NCI-H524 (cell line): ENCODE results near the gene ATP1A3.
"Not testable (repeated sequence)": the region's sequence is repeated elsewhere in the genome, so short reads cannot be mapped to it uniquely, and the experiment has no call there.

Experiments
- DNase-seq, 2 experiments: peaks; one replicate each; lab custom pipeline; 2025; lab: John Stamatoyannopoulos, UW

Gene ATP1A3

DNA sequence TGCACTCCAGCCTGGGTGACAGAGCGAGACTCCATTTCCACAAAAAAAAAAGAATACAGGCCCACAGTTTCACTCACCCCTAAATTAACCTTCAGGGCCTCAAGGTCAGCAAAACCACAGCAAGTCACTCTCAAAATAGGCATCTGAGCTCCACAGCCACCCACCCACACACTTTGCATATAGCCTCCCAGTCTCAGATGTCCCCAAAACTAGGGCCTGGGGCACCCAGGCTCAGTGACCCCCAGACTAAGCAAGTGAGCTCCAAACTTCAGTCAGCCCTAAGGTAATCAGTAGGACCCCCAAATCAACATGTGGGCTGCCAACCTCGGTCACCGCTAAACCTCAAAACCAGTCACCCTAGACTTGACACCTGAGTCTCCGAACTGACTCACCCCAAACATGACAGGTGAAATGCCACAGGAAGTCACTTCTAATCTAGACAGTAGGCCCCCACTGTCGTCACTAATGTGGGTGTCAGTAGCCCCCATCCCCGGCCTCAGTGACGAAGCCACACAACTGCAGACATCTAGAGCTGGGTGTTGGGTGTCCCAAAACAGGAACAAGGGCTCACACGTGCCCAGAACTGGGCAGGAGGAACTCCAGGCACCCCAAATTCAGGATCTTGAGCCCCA is 48.8 kb downstream of the ATP1A3 start:
- no peak for DNase-seq

DNA sequence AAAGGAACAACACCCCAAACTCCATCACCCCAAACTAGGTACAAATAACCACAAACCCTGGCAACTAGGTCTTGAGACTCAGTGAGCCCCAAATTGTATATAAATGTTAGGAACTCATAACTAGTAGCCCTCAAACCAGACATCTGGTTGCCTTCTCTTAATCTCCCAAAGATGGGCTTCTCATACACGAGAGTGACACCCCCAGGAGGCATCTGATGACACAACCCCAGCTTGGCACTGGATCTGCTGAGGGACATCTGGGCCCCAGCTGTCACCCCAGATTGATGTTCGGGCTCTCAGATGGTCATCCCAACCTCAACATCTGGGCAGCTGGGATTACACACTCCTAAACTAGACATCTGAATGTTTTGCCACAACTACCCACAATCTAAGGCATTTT is 49.7 kb downstream of the ATP1A3 start:
- peak in 1 of 2 experiments; percentile 70 for DNase-seq

DNA sequence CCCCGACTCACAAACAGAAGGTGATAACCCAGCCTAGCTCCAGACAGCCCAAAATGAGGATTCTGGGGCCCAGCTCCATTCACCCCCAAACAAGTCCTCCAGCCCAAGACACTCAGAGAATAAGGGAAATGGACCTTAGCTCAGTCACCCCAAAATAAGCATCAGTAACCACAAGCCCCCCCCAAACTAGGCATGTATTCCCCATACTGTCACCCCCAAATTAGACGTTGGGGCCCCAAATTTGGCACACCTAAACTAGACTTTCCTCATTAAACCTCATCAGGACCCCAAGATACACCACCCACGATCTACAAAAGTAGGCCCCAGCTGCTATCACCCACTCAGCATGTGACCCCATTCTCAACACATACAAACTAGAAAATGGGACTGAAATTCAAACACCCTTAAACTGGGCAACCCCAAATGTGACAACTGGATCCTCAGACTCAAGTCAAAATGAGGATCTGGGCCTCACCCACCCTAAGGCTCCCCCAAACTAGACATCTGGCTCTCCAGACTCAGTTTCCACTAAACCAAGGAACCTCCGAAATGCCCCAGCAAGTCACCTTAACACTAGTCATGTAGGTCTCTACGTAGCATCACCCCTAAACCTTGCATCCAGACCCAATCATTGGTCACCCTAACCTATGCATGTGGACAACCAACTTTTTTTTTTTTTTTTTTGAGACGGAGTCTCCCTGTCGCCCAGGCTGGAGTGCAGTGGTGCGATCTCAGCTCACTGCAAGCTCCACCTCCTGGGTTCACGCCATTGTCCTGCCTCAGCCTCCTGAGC is 52.4 kb downstream of the ATP1A3 start:
- DNase-seq, result no peak

DNA sequence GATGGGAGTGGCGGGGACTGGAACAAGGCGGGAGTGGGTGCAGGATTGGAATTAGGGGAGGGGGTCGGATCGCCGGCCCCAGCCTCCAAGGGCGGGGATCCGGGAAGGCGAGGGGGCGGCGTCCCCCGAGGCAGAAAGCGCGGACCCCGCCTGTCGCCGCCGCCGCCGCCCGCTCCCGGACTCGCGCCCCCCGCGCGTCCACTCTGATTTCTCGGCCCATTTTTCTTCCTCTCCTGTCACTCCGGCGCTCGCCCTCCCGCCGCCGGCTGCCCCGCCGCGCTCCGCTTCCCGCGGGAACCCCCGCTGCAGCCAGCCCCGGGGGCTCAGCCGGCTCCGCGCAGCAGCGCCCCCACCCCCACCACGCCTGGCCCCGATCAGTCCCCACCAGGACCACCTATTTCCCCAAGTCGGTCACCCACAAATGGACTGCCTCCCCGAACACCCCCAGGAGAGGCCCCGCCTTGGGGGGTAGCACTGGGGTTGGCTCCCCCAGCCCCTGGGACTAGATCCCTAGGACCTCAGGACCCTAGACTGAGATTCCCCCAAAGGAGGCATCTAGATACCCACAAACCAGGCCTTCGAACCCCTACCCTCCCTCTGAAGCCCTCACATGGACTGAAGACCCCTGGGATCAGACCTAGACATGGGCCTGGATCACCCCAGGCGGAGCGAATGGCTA is 53.2 kb downstream of the ATP1A3 start:
- no peak for DNase-seq

DNA sequence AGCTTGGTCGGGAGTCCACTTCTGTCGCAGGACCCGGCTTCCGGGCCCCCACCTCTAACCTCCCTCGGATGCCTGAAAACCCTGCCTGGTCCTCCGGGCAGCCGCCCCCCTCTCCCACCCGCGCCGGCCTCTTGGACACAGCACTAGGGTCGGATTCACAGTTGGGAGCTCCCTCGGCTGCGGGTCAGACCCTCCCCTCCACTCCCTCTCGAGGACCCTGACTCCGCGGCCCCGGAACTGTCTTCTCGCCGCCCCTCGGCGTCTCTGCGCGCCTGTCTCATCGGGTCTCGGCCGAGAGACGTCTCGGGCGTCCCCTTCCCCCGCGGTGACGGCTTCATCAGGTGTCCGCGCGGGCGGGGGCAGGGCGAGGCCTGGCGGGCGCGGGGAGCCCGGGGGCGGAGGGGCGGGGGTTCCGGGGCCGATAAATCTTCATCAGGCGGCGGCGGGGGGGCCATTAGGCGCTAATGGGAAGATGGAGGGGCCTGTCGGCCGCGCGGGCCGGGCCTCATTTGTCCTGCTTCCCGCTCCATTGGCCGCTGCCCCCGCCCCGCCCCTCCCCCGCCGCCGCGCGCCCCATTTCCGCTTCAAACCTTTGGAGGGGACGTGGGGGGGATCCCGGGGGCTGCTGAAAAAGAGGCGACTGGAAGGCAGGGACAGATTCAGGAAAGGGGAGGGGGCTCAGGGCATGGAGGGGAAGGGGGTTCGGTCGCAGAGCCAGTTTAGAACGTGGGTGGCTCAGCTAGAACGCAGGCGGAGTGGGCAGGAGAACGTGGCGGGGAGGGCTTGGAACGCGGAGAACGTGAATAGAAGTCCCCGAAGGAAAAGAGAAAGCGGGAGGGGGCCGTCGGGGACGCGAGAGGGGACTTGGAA is 53.9 kb downstream of the ATP1A3 start:
- peak in 1 of 2 experiments; percentile 50 for DNase-seq

DNA sequence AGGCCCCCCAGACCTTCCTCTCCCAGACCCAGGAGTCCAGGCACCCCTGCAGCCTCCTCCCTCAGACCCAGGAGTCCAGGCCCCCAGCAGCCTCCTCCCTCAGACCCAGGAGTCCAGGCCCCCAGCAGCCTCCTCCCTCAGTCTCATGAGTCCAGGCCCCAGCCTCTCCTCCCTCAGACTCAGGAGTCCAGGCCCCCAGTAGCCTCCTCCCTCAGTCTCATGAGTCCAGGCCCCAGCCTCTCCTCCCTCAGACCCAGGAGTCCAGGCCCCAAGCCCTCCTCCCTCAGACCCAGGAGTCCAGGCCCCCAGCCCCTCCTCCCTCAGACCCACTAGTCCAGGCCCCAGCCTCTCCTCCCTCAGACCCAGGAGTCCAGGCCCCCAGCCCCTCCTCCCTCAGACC is 54.8 kb downstream of the ATP1A3 start:
- not testable (repeated sequence) for DNase-seq

DNA sequence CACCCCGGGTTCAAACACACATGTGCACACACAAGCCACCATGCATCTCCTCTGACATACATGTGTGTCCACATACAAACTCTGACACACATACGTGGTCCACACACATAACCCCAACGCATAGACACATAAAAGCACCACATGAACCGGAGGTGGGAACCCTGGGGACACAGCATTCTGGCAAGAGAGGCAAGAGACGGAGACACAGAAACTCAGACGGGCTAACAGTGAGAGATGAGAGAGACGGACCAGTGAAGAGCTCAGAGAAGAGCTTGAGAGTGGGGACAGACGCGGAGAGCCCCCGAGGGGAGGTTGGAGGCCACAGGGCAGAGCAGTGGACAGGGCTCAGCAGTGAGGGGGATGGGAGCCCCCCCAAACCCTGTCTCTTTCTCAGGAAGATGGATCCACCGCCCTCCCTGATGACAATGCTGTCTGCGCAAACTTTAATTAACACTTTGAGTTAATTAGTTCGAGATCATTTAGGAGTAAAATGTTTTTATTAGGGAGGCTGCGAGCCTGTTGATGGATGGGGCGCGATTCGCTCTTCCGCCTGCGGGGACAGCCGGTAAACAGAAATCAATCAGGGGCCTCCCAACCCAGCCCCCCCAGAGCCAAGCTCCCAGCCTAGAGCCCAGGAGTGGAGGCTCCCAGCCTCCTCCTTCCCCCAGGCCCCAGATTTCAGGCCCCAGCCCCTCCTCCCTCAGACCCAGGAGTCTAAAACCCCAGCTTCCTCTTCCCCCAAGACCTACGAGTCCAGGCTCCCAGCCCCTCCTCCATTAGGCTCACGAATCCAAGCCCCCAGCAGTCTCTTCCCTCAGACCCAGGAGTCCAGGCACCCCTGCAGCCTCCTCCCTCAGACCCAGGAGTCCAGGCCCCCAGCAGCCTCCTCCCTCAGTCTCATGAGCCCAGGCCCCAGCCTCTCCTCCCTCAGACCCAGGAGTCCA is 56.2 kb downstream of the ATP1A3 start:
- no peak for DNase-seq

DNA sequence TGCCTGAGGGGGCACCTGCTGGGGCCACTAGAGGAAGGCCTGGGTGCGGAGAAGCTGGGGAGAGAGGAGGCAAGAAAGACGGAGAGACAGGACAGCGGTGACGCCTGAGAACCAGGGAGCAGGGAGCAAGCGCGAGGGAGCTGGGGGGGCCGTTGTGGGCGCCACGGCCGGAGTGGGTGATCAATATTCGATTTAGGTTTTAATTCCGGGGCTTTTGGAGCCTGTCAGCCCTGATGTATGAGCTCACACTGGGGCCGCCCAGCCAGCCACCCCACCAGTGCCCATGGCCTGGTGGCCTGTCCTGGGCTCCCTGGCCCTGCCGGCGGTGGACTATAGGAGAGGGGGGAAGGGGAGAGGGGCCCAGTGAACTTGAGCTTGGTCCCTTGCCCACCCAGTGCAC is 57.1 kb downstream of the ATP1A3 start:
- DNase-seq, result no peak

DNA sequence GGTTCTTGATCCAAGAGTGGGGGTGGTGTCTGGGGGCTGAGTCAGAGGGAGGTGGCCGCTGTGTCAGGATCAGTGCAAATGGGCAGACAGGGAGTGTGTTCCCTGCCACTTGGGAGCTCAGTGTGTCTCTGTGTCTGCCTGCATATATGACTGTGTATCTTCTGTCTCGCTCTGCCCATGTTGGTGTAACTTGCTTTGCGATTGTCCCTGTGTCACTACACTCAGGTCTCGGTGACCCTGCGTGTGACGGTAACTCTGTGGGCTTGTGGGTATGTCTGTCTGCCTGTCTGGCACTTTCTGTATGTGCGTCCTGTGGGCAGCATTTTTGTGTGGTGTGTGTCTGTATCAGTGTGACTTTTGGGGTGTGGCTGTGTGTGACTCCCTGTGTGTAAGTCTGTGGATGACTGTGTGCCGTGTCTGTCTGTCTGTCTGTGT is 57.6 kb downstream of the ATP1A3 start:
- no peak for DNase-seq

DNA sequence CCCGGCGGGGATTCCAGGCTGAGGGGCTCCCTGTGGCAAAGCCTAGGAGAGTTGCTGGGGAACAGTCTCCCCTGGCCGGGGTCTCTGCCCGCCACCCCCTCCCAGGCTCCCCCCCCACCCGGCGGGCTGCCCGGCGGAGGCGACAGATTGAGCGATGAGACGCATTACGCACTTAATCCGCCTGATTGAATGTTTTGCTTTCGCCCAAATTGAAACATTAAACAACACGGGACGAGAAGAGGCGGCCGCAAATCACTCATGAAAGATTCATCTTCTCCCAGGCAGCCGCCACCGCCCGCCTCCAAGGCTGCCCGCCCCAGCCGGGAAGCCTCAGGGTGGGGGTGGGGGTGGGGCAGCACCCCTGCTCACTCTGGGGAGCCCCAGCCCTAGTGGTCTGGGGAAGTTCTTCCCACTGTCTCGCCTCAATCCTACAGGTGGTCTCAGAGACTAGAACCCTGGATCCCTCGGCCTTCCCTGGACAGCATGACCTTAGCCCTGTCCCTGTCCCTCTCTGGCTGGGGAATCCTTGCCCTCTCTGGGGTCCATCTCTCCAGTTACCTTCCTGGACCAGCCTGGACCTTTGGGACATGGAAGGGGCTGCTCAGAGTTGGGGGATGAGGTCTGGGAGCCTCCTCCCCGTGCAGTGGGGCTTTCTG is 58.1 kb downstream of the ATP1A3 start:
- peak in 1 of 2 experiments; percentile 62 for DNase-seq

DNA sequence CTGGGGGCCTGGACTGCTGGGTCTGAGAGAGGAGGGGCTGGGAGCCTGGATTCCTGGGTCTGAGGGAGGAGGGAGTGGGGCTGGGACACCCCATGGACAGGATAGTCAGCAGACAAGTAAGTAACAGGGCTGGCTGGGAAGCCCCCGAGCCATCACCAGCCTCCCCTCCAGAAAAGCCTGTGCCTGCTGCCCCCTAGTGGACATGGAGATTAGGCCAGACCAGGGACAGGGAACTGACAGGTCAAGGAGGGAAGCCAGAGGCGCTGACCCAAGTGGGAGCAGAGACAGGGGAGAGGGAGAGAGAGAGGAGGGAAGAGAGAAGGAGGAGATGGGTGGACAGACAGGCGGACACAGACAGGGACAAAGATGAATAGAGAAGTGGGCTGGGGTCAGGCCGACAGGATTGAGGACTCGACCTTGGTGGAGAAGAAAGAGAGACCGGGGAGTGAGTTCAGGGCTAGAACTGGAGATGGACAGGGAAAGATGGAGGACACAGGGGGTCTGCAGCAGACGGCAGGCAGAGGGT is 59.1 kb downstream of the ATP1A3 start:
- peak; percentile 49 to 75 for DNase-seq

DNA sequence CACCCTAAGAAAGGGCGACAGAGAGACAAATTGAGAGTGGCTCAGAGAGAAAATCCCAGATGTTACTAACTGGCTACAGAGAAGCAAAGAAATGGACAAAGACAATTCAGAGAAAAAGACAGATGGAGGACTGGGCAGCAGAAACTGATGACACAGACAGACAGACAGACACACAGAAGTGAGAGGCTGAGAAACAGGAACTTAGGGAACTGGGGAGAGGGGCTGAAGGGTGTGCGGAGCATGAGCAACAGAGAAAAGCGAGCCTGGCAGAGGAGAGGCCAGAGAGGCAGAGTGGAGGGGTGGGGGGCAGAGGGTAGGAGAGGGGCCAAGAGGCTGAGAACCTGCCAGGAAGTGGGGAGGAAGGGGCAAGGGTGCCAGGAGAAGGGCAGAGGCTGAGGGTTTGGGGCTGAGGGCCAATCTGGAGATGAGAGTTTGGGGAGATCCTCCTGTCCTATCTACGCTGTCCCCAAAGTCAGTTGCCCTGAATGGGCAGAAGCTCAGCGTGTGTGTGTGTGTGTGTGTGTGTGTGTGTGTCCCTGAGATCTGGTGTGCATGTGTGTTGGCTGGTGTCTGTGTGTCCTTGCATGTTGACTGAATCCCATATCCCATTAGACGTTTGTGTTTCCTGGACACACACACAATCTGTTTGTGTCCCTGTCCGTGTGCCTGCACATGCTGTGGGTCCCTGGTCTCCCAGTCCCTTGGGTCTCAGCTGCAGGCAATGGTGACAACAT is 60.2 kb downstream of the ATP1A3 start:
- no peak for DNase-seq

DNA sequence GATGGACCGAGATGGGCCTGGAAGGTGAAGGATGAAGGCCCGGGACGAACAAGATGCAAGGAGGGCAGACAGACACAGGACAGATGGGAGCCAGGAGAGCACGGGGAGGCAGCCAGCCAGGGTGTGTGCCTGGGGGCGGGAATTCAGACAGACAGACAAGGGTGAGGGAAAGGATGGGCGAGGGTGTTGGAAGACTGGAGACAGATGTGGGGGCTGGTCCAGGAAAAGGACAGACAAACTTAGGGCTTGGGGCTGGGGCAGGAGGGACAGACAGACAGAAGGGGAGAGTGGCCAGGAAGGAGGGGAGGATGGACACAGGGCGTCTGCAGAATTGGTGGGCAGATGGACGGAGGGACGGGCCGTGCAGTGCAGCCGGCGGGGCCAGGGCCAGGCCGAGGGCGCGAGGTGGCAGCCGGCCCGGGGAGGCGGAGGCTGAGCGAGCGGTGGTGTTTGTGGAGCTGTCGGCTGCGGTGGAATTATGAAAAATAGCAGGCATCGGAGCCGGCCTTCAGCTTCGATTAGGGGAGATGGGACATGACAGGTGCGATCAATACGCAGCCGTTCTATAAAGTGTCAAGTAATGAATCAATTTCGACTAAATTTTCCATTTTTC is 61.2 kb downstream of the ATP1A3 start:
- peak; percentile 46 to 60 for DNase-seq

DNA sequence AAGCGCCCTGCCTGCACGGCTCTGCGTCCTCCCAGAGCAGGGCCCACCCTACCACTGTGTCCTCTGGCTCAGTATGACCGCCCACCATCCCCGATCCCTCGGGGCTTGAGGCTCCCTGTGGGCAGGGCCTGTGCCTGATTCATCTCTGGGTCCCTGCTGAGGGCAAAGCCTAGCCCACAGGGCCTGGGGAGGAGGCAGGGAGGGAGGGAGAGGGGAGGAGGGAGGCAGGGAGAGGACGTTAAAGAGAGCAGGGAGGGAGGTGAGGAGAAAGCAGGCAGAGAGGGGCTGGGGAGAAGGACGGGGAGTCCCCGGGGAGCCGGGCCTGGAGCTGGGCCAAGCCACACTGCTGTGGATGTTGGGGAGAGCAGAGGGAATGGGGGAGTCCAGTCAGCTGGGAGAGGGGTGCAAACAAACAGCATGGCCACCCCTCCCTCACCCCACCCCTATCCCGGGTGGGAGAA is 61.7 kb downstream of the ATP1A3 start:
- no peak for DNase-seq

DNA sequence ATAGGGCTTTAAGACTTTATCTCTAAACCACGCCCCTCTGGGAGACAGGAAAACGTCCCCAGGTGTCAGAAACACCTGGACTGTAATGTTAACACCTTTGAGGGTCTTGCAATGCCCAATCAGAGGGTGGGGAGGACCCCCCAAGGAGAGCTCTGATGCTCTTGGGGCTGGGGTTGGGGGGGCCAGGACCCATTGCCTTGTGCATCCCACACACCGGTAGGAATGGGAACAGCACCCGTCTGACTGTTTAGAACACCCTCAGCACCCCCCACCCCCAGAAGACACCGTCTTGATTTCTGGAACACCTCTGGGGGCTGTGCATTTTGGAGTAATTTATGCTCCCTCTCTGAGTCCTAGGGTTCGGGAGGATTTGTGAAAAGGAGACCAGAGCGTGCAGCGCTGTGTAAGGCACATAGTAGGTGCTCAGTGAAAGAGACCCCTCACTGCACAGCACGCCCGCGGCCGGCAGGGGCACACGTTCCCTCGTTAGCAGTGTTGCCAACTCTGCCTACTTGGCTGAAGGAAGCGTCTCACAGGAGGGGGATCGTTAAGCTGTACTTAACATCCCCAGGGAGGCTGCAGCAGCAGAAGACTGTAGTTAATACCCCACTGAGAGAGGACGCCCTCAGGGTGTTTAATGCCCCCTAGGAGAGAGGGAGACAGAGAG is 63.0 kb downstream of the ATP1A3 start:
- DNase-seq, result peak; percentile 54 to 76

DNA sequence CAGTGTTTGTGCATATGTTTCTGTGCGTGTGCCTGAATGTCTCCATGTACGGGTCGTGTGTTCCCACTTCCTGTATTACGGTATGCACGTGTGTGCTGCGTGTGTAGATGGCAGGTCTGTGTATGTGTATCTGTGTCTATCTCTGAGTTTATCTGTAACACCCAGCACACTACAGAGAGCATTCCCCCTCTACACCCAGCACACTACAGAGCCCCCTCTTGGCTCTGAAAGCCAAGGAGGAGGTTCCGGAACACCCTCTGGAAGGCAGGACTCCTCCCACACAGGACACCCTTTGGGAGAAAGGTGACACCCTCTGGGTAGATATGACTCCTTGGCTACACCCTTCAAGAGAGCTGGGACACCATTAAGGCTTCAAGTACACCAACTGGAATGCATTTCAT is 63.7 kb downstream of the ATP1A3 start:
- no peak for DNase-seq

DNA sequence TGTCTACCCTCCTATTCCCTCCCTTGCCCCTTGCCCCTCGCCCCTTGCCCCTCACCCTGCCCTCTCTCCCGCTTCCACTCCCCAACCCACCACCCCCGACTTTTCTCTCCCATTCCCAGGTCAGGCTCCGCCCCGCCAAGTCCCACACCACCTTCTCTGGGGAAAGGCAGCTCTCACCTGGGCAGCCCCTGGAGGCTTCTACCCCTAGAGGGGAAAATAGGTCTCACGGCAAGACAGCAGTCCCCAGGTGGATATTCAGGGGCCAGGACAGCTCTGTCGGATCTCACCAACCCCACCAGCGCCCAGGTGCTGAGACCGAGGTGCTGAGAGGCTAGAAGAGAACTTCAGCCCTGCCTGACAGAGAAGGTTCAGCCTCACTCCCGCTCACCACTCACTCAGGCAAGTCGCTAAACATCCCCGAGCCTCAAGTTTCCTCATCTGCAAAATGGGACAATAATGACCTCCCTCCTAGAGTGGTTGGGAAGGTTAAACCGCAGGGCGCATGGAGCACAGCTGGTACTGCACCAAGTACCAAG is 64.4 kb downstream of the ATP1A3 start:
- no peak for DNase-seq
